ENCODE measurements around the gene ZNF70.

The ZNF70 gene

GRCh38 chr22:23713696-23714595 is 37.0 kb downstream of the ZNF70 start:
- no peak for TF ChIP-seq CTCF (IDR thresholded peaks at IDR 0.05; ENCODE audit: insufficient read depth, low read depth, low read length, missing control alignments)
- DNase-seq (ENCODE audit: low read depth): no peak
- no peak overlapping the region for H3K4me3 ChIP-seq (ENCODE audit: low read length)

- TF ChIP-seq CTCF (IDR thresholded peaks at IDR 0.05; ENCODE audit: insufficient read depth, low read depth, low read length, missing control alignments): no peak
Measured at GRCh38 chr22:23712256-23712655, 38.7 kb downstream of the ZNF70 start.

GRCh38 chr22:23709107-23709506 is 41.8 kb downstream of the ZNF70 start:
- no peak for DNase-seq (ENCODE audit: low read depth)
- TF ChIP-seq CTCF (IDR thresholded peaks at IDR 0.05; ENCODE audit: insufficient read depth, low read depth, low read length, missing control alignments): no peak
- no peak overlapping the region for H3K4me3 ChIP-seq (ENCODE audit: low read length)

More at GRCh38 chr22:23712256-23712655, 38.7 kb downstream of the ZNF70 start:
- no peak overlapping the region for H3K4me3 ChIP-seq (ENCODE audit: low read length)
- DNase-seq (ENCODE audit: low read depth): no peak

GRCh38 chr22:23708270-23708669 is 42.6 kb downstream of the ZNF70 start:
- no peak overlapping the region for H3K4me3 ChIP-seq (ENCODE audit: low read length)
- TF ChIP-seq CTCF (IDR thresholded peaks at IDR 0.05; ENCODE audit: insufficient read depth, low read depth, low read length, missing control alignments): no peak
- DNase-seq (ENCODE audit: low read depth): no peak

- no peak overlapping the region for H3K4me3 ChIP-seq (ENCODE audit: low read length)
- DNase-seq (ENCODE audit: low read depth): no peak
- TF ChIP-seq CTCF (IDR thresholded peaks at IDR 0.05; ENCODE audit: insufficient read depth, low read depth, low read length, missing control alignments): no peak
Measured at GRCh38 chr22:23705358-23705757, 45.6 kb downstream of the ZNF70 start.

- no peak overlapping the region for H3K4me3 ChIP-seq (ENCODE audit: low read length)
- no peak for DNase-seq (ENCODE audit: low read depth)
- TF ChIP-seq CTCF (IDR thresholded peaks at IDR 0.05; ENCODE audit: insufficient read depth, low read depth, low read length, missing control alignments): no peak
Measured at GRCh38 chr22:23704829-23705228, 46.1 kb downstream of the ZNF70 start.

- no peak for DNase-seq (ENCODE audit: low read depth)
- no peak overlapping the region for H3K4me3 ChIP-seq (ENCODE audit: low read length)
- no peak for TF ChIP-seq CTCF (IDR thresholded peaks at IDR 0.05; ENCODE audit: insufficient read depth, low read depth, low read length, missing control alignments)
Measured at GRCh38 chr22:23704062-23704461, 46.9 kb downstream of the ZNF70 start.

Measured in epithelial cell of esophagus (primary cell).